A673 (cell line): ENCODE data around the gene DISP3. TPM values are rescaled to one million over a fixed set of nuclear protein-coding genes. Genes with fewer than 3 reads are reported as not detected.

Experiments
- BruUV-seq: library from RNA; stranded (reverse); fragments of 400-500 nt; replicated peaks from 2 replicates; lab custom pipeline; 2021; lab: Mats Ljungman, UMichigan
- CTCF ChIA-PET: fragments of 300-600 bp; sonication (Branson Sonifier 250); formaldehyde crosslinking; loops from one replicate; lab custom pipeline; 2022; ENCODE audit warnings: antibody characterized with exemption; lab: Charles Lee
- POLR2A ChIA-PET: fragments of 300-600 bp; sonication (Branson Sonifier 250); formaldehyde crosslinking; loops from one replicate; lab custom pipeline; 2022; ENCODE audit warnings: antibody characterized with exemption; ENCODE audit not compliant: low non-redundant PET; lab: Charles Lee
- DNase-seq: peaks from one replicate; pipeline ENCODE4 v3.0.0-alpha.2; 2015; ENCODE audit warnings: low spot score
- H3K27ac ChIP-seq: fragments of 200-600 bp; sonication (generic); 2 replicates; pipeline ENCODE4 v1.5.1; 2016; ENCODE audit warnings: mixed run types, low read depth, mild to moderate bottlenecking, mixed read lengths, antibody characterized with exemption, low read length; ENCODE audit not compliant: poor library complexity, severe bottlenecking
- H3K27me3 ChIP-seq: fragments of 200-600 bp; sonication (generic); replicated peaks from 2 replicates; pipeline ENCODE4 v1.6.1; 2017; ENCODE audit warnings: mixed run types, low read depth, mild to moderate bottlenecking, mixed read lengths, antibody characterized with exemption, low read length; ENCODE audit not compliant: insufficient read depth, poor library complexity
- H3K36me3 ChIP-seq: fragments of 200-600 bp; sonication (generic); 2 replicates; pipeline ENCODE4 v1.6.1; 2016; ENCODE audit warnings: mixed run types, mild to moderate bottlenecking, mixed read lengths, antibody characterized with exemption, low read length; ENCODE audit not compliant: insufficient read depth, poor library complexity, severe bottlenecking
- H3K4me1 ChIP-seq: fragments of 200-600 bp; sonication (generic); 2 replicates; pipeline ENCODE4 v1.6.1; 2017; ENCODE audit warnings: mixed run types, mild to moderate bottlenecking, mixed read lengths, antibody characterized with exemption, low read length; ENCODE audit not compliant: insufficient read depth, poor library complexity, severe bottlenecking
- H3K4me3 ChIP-seq: fragments of 200-600 bp; sonication (generic); 2 replicates; pipeline ENCODE4 v1.5.1; 2016; ENCODE audit warnings: low read depth, mixed run types, mild to moderate bottlenecking, mixed read lengths, low read length; ENCODE audit not compliant: poor library complexity, severe bottlenecking
- H3K9me3 ChIP-seq: fragments of 200-600 bp; sonication (generic); 2 replicates; pipeline ENCODE4 v1.6.1; 2016; ENCODE audit warnings: mixed run types, low read depth, mild to moderate bottlenecking, mixed read lengths, antibody characterized with exemption, low read length; ENCODE audit not compliant: poor library complexity, severe bottlenecking
- CTCF ChIP-seq: fragments of 300-800, 200-600 bp; sonication (generic); conservative IDR thresholded peaks from 2 replicates; pipeline ENCODE4 v1.5.1; 2017; ENCODE audit warnings: low read depth, mild to moderate bottlenecking, antibody characterized with exemption, low read length, moderate library complexity, mixed read lengths
- EZH2 ChIP-seq: fragments of 200-600 bp; sonication (generic); IDR thresholded peaks from 2 replicates; pipeline ENCODE4 v1.6.1; 2017; ENCODE audit warnings: borderline replicate concordance, low read depth, mild to moderate bottlenecking, mixed read lengths, antibody characterized with exemption, low read length; ENCODE audit not compliant: poor library complexity, severe bottlenecking
- intact Hi-C: fragments of 100-400 bp; cut with micrococcal nuclease; formaldehyde crosslinking; loops from one replicate; pipeline ENCODE4 v1.10.0; 2022; ENCODE audit not compliant: unreplicated experiment
- total RNA-seq: library from RNA; stranded (reverse); gene quantifications from 2 replicates; pipeline ENCODE4 v1.2.3, GENCODE V29; 2021

Gene DISP3
- total RNA-seq, 1 experiment from 2014 or later: 0.49 TPM

GRCh38 chr1:11496551-11497080 lies 17.7 kb downstream of the DISP3 start:
- intact Hi-C loops: no loop called here
- no peak overlapping the region for H3K27ac ChIP-seq
- ChIA-PET POLR2A (no interaction called here), CTCF (no interaction called here)
- H3K27me3 ChIP-seq: peaks cover 46% of the 10 kb centered on the region
- H3K9me3 ChIP-seq: no peaks in the 10 kb centered on the region
- no peak overlapping the region for H3K4me3 ChIP-seq
- no peaks in the 10 kb centered on the region for H3K36me3 ChIP-seq
- no peak for DNase-seq
- BruUV-seq: no TSS peak
- no peak for TF ChIP-seq CTCF
- no peak for TF ChIP-seq EZH2
- H3K4me1 ChIP-seq: no peaks in the 10 kb centered on the region

GRCh38 chr1:11498956-11499594 lies 20.1 kb downstream of the DISP3 start:
- H3K27ac ChIP-seq: no peak overlapping the region
- H3K4me3 ChIP-seq: no peak overlapping the region
- no peaks in the 10 kb centered on the region for H3K36me3 ChIP-seq
- TF ChIP-seq CTCF: no peak
- TF ChIP-seq EZH2: no peak
- no peaks in the 10 kb centered on the region for H3K4me1 ChIP-seq
- ChIA-PET POLR2A (no interaction called here), CTCF (no interaction called here)
- DNase-seq: no peak
- intact Hi-C loops: no loop called here
- no TSS peak for BruUV-seq
- H3K27me3 ChIP-seq: peaks cover 36% of the 10 kb centered on the region
- no peaks in the 10 kb centered on the region for H3K9me3 ChIP-seq

GRCh38 chr1:11499601-11500331 lies 20.8 kb downstream of the DISP3 start:
- H3K27me3 ChIP-seq: peaks cover 36% of the 10 kb centered on the region
- no TSS peak for BruUV-seq
- no peak for DNase-seq
- H3K9me3 ChIP-seq: no peaks in the 10 kb centered on the region
- TF ChIP-seq EZH2 (no peak), CTCF (no peak)
- POLR2A ChIA-PET: no interaction called here
- CTCF ChIA-PET: no interaction called here
- H3K27ac ChIP-seq: no peak overlapping the region
- no peaks in the 10 kb centered on the region for H3K4me1 ChIP-seq
- no peaks in the 10 kb centered on the region for H3K36me3 ChIP-seq
- intact Hi-C loops: no loop called here
- H3K4me3 ChIP-seq: no peak overlapping the region
